Adrenal gland (tissue), 5 donors: ENCODE results near the gene CTXND1.

Experiments used
- POLR2A ChIP-seq, 2 donors: fragments of 450-650 bp; IDR thresholded peaks; one replicate each; pipeline ENCODE4 v1.6.1; 2017; ENCODE audit warnings: antibody characterized with exemption in 2 of 2, mild to moderate bottlenecking in 2 of 2, moderate library complexity in 1 of 2
- TF ChIP-seq, protein P1 (sequence below), 6 experiments: fragments of 450-650 bp in 4 of 6; fragments of 200-600 bp in 2 of 6; sonication (generic) in 1 of 6; IDR thresholded peaks; 1 replicate in 5 of 6; 2 replicates in 1 of 6; pipeline versions ENCODE4 v1.5.1 to v1.8.0; 2016 to 2021; ENCODE audit warnings: antibody characterized with exemption in 6 of 6, mild to moderate bottlenecking in 2 of 6, moderate library complexity in 1 of 6
- donor health status: DM: no; HTN: no; CAD: no.

DNA sequence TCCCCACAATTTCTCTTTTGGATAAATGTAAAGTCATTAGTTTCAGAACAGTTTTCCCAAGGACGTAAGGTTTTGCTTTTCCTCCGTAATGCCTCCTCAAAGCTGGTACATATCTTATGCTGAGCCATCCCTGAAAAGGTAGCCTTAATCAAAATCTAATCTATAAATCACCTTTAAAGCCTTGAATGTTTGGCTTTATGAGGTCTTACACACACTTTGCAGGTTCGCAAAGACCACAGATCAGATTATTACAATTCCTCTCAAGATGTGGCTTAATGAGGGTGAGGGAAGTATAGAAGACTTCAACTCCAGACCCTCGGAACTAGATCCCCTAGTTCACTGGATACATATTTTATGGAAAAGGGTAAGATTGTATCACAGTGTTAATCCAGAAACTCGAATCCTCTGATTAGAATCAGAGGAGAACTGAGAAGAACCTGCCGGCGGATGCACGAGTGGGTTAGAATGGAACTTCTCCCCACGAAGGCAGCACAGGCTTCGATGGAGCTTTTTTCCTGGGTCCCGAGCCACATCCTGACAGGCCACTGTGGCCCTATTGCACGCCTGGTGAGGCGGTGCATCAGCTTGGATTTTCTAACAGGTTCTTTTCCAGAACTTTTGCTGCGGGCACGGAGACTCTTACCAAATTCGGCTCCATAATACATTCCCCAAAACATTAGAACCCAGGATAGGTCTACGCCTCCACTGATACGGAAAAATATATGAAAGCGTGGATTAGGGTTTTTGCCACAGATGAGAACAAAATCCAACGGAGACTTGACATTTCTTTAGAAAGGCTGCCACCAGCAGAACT is 1.2 kb downstream of the CTXND1 start:
- TF ChIP-seq, protein P1, sequence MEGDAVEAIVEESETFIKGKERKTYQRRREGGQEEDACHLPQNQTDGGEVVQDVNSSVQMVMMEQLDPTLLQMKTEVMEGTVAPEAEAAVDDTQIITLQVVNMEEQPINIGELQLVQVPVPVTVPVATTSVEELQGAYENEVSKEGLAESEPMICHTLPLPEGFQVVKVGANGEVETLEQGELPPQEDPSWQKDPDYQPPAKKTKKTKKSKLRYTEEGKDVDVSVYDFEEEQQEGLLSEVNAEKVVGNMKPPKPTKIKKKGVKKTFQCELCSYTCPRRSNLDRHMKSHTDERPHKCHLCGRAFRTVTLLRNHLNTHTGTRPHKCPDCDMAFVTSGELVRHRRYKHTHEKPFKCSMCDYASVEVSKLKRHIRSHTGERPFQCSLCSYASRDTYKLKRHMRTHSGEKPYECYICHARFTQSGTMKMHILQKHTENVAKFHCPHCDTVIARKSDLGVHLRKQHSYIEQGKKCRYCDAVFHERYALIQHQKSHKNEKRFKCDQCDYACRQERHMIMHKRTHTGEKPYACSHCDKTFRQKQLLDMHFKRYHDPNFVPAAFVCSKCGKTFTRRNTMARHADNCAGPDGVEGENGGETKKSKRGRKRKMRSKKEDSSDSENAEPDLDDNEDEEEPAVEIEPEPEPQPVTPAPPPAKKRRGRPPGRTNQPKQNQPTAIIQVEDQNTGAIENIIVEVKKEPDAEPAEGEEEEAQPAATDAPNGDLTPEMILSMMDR (IDR thresholded peaks at IDR 0.05), result no peak
- no peak for TF ChIP-seq POLR2A (IDR thresholded peaks at IDR 0.05)
